GM18508 (cell line): ENCODE data around the gene SPRR2F.

Source experiments
- ATAC-seq: cut with Tn5 transposase; IDR thresholded peaks from one replicate; pipeline ENCODE4 v1.9.1; 2021; ENCODE audit warnings: moderate number of reproducible peaks; ENCODE audit not compliant: insufficient read depth, unreplicated experiment

SPRR2F gene

DNA sequence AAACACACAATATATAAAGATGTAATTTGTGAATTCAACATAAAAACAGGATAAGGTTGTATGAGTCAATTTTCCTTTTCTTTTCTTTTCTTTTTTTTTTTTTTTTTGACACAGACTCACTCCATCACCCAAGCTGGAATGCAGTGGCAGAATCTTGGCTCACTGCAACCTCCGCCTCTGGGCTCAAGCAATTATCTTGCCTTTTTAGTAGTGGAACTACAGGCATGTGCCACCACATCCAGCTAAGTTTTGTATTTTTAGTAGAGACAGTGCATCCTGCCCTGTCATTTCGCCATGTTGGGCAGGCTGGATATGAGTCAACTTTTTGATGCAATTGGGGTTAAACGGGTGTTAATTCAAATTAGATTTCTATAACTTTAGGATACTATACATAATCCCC is 31.6 kb downstream of the SPRR2F start:
- no peak for ATAC-seq

DNA sequence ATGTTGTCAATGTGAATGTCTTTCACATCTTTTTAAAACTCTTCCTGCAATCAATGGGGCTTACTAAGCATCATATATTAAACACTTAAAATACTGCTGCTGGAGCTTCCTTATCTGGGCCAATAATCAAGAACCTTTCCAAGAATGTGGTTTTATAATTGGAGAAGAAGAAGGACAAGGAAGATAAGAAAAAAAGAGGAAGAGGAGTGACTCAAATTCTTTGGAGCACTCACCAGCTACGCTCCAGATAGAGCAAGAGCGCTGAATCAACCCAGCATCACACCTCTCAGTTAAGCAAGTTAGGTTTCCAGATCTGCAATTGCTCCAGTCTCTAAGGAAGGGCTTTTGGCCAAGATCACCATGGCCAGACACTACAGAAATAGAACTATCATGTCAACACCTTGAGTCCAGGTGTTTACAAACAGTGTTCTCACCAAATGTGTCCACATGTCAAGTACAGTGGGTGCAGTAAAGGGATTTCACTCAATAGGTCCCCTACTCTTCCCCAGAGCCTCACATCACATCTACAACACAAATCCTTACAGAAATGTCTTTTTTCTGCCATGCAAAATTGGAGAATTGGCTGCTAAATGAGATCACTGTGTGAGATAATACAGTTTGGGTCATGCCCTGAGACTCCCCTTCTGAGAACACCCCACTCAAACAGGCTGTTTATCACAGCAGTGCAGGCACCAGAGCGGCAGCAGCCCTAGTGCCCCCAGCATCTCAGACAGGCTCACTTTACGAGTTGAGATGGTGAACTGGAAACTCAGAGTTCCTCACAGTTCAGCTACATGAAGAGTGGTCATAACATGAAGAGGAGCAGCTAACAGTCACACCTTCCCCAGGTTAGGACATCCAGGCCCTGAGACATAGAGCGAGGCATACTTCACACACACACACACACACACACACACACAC is 40.2 kb downstream of the SPRR2F start:
- ATAC-seq: no peak

DNA sequence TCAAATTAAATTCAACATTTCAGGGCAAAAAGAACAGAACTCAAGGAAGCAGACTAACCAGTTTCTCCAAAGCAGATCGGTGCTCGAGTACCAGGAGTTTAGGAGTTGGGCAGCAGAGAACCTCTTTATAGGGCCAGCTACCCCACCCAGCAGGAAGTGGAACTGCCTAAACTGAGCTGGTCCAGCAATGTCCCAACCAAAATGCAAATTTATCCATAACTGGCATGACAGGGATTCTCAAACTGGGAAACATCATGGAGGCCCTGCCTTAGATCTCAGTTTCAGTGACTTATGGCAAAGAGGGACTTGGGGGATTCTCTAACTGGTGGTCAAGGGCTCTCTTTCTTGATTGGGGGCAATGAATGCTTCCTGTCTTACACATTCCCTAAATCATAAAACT is 41.8 kb downstream of the SPRR2F start, which contains the start of gene SPRR2B:
Gene SPRR2B, minus strand, starts transcription at position 101 of the 400 bp plus-strand sequence. CDS start 772 bp downstream, outside the sequence.
- no peak for ATAC-seq

DNA sequence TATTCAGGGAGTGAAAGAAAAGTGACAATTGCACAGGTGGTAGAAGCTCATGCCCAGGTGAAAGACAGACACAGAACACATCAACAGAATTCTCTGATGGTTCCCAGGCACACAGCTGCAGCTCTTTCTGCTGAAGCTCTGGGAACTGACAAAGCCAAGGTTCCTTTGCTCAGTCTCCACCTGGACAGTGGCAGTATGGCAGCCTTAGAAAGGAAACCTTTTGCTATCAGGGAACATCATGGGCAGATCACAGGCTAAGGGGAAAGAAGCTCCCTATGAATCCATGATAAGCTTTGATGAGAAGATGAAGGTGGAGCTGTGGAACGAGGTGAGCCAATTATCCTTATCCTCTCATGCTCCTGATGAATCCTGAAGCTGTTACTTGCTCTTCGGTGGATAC is 43.1 kb downstream of the SPRR2F start:
- no peak for ATAC-seq
